ENCODE results near the gene PLOD3.

DNA sequence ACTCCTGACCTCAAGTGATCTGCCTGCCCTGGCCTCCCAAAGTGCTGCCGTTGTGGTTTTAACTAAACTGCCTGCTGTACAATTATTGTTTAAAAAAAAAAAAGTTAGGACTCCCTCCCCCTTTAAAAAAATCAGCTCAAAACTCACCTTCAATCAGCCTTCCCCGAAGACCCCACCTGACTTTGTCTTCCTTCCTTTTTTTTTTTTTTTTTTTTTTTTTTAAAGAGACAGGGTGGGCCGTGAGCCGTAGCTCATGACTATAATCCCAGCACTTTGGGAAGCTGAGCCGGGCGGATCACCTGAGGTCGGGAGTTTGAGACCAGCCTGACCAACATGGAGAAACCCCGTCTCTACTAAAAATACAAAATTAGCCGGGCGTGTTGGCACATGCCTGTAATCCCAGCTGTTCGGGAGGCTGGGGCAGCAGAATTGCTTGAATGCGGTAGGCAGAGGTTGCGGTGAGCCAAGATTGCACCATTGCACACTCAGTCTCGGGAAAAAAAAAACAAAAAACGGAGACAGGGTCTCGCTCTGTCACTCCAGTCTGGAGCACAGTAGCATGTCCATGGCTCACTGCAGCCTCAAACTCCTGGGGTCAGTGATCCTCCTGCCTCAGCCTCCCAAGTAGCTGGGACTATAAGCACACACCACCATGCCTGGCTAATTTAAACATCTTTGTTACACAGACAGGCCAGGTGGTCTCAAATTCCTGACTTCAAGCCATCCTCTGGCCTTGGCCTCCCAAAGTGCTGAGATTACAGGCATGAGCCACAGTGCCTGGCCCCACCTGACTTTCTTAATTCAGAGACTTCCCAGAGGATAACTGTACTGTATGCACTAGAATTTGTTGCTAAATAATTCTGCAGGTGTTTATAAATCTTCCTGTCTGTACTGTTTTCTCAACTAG is 24.3 kb upstream of the PLOD3 start:
- TF ChIP-seq, protein P1, sequence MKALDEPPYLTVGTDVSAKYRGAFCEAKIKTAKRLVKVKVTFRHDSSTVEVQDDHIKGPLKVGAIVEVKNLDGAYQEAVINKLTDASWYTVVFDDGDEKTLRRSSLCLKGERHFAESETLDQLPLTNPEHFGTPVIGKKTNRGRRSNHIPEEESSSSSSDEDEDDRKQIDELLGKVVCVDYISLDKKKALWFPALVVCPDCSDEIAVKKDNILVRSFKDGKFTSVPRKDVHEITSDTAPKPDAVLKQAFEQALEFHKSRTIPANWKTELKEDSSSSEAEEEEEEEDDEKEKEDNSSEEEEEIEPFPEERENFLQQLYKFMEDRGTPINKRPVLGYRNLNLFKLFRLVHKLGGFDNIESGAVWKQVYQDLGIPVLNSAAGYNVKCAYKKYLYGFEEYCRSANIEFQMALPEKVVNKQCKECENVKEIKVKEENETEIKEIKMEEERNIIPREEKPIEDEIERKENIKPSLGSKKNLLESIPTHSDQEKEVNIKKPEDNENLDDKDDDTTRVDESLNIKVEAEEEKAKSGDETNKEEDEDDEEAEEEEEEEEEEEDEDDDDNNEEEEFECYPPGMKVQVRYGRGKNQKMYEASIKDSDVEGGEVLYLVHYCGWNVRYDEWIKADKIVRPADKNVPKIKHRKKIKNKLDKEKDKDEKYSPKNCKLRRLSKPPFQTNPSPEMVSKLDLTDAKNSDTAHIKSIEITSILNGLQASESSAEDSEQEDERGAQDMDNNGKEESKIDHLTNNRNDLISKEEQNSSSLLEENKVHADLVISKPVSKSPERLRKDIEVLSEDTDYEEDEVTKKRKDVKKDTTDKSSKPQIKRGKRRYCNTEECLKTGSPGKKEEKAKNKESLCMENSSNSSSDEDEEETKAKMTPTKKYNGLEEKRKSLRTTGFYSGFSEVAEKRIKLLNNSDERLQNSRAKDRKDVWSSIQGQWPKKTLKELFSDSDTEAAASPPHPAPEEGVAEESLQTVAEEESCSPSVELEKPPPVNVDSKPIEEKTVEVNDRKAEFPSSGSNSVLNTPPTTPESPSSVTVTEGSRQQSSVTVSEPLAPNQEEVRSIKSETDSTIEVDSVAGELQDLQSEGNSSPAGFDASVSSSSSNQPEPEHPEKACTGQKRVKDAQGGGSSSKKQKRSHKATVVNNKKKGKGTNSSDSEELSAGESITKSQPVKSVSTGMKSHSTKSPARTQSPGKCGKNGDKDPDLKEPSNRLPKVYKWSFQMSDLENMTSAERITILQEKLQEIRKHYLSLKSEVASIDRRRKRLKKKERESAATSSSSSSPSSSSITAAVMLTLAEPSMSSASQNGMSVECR (CRISPR knock-in tag; IDR thresholded peaks at IDR 0.05), result no peak
- TF ChIP-seq, protein P2, sequence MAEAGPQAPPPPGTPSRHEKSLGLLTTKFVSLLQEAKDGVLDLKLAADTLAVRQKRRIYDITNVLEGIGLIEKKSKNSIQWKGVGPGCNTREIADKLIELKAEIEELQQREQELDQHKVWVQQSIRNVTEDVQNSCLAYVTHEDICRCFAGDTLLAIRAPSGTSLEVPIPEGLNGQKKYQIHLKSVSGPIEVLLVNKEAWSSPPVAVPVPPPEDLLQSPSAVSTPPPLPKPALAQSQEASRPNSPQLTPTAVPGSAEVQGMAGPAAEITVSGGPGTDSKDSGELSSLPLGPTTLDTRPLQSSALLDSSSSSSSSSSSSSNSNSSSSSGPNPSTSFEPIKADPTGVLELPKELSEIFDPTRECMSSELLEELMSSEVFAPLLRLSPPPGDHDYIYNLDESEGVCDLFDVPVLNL (CRISPR knock-in tag; IDR thresholded peaks at IDR 0.05; ENCODE audit: low read depth), result no peak
- TF ChIP-seq, protein P3, sequence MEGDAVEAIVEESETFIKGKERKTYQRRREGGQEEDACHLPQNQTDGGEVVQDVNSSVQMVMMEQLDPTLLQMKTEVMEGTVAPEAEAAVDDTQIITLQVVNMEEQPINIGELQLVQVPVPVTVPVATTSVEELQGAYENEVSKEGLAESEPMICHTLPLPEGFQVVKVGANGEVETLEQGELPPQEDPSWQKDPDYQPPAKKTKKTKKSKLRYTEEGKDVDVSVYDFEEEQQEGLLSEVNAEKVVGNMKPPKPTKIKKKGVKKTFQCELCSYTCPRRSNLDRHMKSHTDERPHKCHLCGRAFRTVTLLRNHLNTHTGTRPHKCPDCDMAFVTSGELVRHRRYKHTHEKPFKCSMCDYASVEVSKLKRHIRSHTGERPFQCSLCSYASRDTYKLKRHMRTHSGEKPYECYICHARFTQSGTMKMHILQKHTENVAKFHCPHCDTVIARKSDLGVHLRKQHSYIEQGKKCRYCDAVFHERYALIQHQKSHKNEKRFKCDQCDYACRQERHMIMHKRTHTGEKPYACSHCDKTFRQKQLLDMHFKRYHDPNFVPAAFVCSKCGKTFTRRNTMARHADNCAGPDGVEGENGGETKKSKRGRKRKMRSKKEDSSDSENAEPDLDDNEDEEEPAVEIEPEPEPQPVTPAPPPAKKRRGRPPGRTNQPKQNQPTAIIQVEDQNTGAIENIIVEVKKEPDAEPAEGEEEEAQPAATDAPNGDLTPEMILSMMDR (IDR thresholded peaks at IDR 0.05 in 2 of 3, conservative IDR thresholded peaks at IDR 0.05 in 1 of 3; ENCODE audit: insufficient read depth in 2 of 3, low read depth in 1 of 3, low read length in 3 of 3), result no peak
- TF ChIP-seq RB1 (IDR thresholded peaks at IDR 0.05; ENCODE audit: low read depth), result no peak

Data from K562 (cell line).